H4 (cell line): ENCODE measurements around the gene KCTD6. TPM values are rescaled to one million over a fixed set of nuclear protein-coding genes. Genes with fewer than 3 reads are reported as not detected.

Source experiments
- DNase-seq: peaks from one replicate; pipeline ENCODE4 v3.0.0-alpha.2; 2015; ENCODE audit warnings: low spot score
- total RNA-seq: library from RNA; depleted of rRNA; stranded (reverse); fragments of >200 nt; shearing (Covaris generic); gene quantifications from 2 replicates; pipeline ENCODE4 v1.2.3, GENCODE V29; 2014

The KCTD6 gene
- total RNA-seq, 1 experiment from 2014 or later, result 11.1 TPM

- DNase-seq, result no peak
Measured at GRCh38 chr3:58485801-58486435, 6.0 kb upstream of the KCTD6 start.

- peak; percentile 32 for DNase-seq
Measured at GRCh38 chr3:58487140-58487886, 4.6 kb upstream of the KCTD6 start.

GRCh38 chr3:58488967-58489366, 2.9 kb upstream of the KCTD6 start:
- DNase-seq, result no peak

- DNase-seq, result no peak
Measured at GRCh38 chr3:58490860-58491501, 915 bp upstream of the KCTD6 start.

- DNase-seq, result no peak
Measured at GRCh38 chr3:58492494-58492905, 604 bp downstream of the KCTD6 start.

GRCh38 chr3:58494107-58494506, 2.2 kb downstream of the KCTD6 start:
- no peak for DNase-seq

- no peak for DNase-seq
Measured at GRCh38 chr3:58495101-58495500, 3.2 kb downstream of the KCTD6 start.

- DNase-seq, result no peak
Measured at GRCh38 chr3:58496206-58496857, 4.4 kb downstream of the KCTD6 start.

GRCh38 chr3:58497097-58497496, 5.2 kb downstream of the KCTD6 start:
- DNase-seq, result no peak

- DNase-seq, result no peak
Measured at GRCh38 chr3:58502872-58503271, 11.0 kb downstream of the KCTD6 start.

GRCh38 chr3:58507356-58508078, 15.6 kb downstream of the KCTD6 start:
- no peak for DNase-seq

- DNase-seq, result no peak
Measured at GRCh38 chr3:58508437-58508836, 16.5 kb downstream of the KCTD6 start.

GRCh38 chr3:58514405-58514804, 22.5 kb downstream of the KCTD6 start:
- no peak for DNase-seq

- no peak for DNase-seq
Measured at GRCh38 chr3:58518291-58518789, 26.4 kb downstream of the KCTD6 start.

GRCh38 chr3:58519668-58520402, 27.9 kb downstream of the KCTD6 start:
- DNase-seq, result no peak

- peak; percentile 32 for DNase-seq
Measured at GRCh38 chr3:58520403-58521335, 28.8 kb downstream of the KCTD6 start.

GRCh38 chr3:58521336-58521670, 29.4 kb downstream of the KCTD6 start:
- no peak for DNase-seq

GRCh38 chr3:58521917-58522631, 30.2 kb downstream of the KCTD6 start:
- no peak for DNase-seq

GRCh38 chr3:58522759-58523425, 31.0 kb downstream of the KCTD6 start:
- DNase-seq, result no peak
